SK-N-MC (cell line): ENCODE measurements around the gene LIPA.

ENCODE experiments used
- EZH2 ChIP-seq: fragments of 200-600 bp; sonication (generic); IDR thresholded peaks from one replicate; pipeline ENCODE4 v1.6.1; 2017; ENCODE audit warnings: antibody characterized with exemption
- FOXP2 ChIP-seq: optimal IDR thresholded peaks from 2 replicates; pipeline ENCODE3; 2011; ENCODE audit warnings: mild to moderate bottlenecking, moderate library complexity; ENCODE audit not compliant: insufficient read depth; ENCODE audit errors: extremely low read length, control extremely low read depth
- POLR2AphosphoS5 ChIP-seq: IDR thresholded peaks from 2 replicates; pipeline ENCODE4 v1.6.1; 2012; ENCODE audit warnings: mild to moderate bottlenecking, low read depth, low read length, borderline replicate concordance

DNA sequence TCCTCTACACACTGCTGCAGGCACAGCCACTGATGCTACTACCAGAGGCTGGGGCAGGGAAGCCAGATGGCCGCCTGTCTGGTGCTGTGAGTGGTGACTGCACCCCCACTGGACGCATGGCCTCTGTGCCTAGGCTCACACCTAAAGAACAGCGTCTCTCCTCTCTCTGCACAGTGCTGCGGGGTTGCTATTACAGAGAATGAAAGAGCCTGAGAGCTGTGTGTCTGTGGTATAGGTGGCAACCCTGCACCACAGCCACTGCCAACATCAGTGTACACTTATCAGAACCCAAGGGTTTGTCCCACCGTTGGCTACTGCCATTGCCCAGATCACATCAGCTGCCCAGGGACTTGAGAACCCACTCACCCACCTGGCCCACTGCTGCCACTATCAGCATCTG, 46.2 kb upstream of the LIPA start:
- no peak for TF ChIP-seq POLR2AphosphoS5
- TF ChIP-seq EZH2, result no peak
- no peak for TF ChIP-seq FOXP2
